ENCODE data around the gene P3H4. TPM values are rescaled to one million over a fixed set of nuclear protein-coding genes. Genes with fewer than 3 reads are reported as not detected.
"Not testable (repeated sequence)": the region's sequence is repeated elsewhere in the genome, so short reads cannot be mapped to it uniquely, and the experiment has no call there.

Gene P3H4
- total RNA-seq, 1 experiment from 2014 or later, result 29.6 TPM

- H3F3A ChIP-seq (ENCODE audit: low read length, unreplicated experiment); CTCF ChIA-PET; intact Hi-C loops (cut with micrococcal nuclease); H3K4me2 ChIP-seq (ENCODE audit: low read length); H3K4me1 ChIP-seq (ENCODE audit: insufficient read depth, low read length); H4K20me1 ChIP-seq (ENCODE audit: low read length); BruUV-seq (replicated peaks); H3K9me2 ChIP-seq (replicated peaks; ENCODE audit: low read length); H3K36me3 ChIP-seq (ENCODE audit: low read depth, low read length); ATAC-seq; H3K9ac ChIP-seq (ENCODE audit: low read length); DNase-seq; H3K4me3 ChIP-seq (ENCODE audit: low read length); H3K9me3 ChIP-seq (ENCODE audit: low read length); H3K27ac ChIP-seq (ENCODE audit: low read length); POLR2A ChIA-PET (ENCODE audit: unreplicated experiment); H3K27me3 ChIP-seq (ENCODE audit: low read length); H2AFZ ChIP-seq (ENCODE audit: low read length): not testable (repeated sequence)
- H3K79me2 ChIP-seq (ENCODE audit: low read length), result peaks cover 14% of the 10 kb centered on the region
Measured at GRCh38 chr17:41839448-41839847, 27.7 kb upstream of the P3H4 start.

GRCh38 chr17:41837761-41838538 is 26.2 kb upstream of the P3H4 start, which contains the start of gene KLHL10:
Gene KLHL10 (plus strand): TSS chr17:41837825. CDS start chr17:41837933, 108 bp downstream.
- Histone ChIP-seq H3K79me2 (ENCODE audit: low read length) (peaks cover 15% of the 10 kb centered on the region), H3K27me3 (ENCODE audit: low read length) (no peaks in the 10 kb centered on the region), H3K9me2 (replicated peaks; ENCODE audit: low read length) (no peaks in the 10 kb centered on the region), H3K9me3 (ENCODE audit: low read length) (no peaks in the 10 kb centered on the region), H3K4me1 (ENCODE audit: insufficient read depth, low read length) (peaks cover 8% of the 10 kb centered on the region), H2AFZ (ENCODE audit: low read length) (peak within 1 kb of the TSS; percentile 74), H3K9ac (ENCODE audit: low read length) (no peak within 1 kb of the TSS), H3K27ac (ENCODE audit: low read length) (no peak within 1 kb of the TSS), H3F3A (ENCODE audit: low read length, unreplicated experiment) (no peaks in the 10 kb centered on the region), H3K4me2 (ENCODE audit: low read length) (peak within 1 kb of the TSS; percentile 81), H3K4me3 (ENCODE audit: low read length) (peak within 1 kb of the TSS; percentile 95; the same call in 1 of the 2 replicates), H4K20me1 (ENCODE audit: low read length) (no peaks in the 10 kb centered on the region), H3K36me3 (ENCODE audit: low read depth, low read length) (no peaks in the 10 kb centered on the region)
- BruUV-seq (replicated peaks), result no TSS peak
- POLR2A ChIA-PET (ENCODE audit: unreplicated experiment), result no interaction called here
- ATAC-seq (no peak), DNase-seq (no peak)
- CTCF ChIA-PET, result no interaction called here
- intact Hi-C loops (cut with micrococcal nuclease), result no loop called here
- TF ChIP-seq CTCF (conservative IDR thresholded peaks at IDR 0.05; ENCODE audit: low read depth, low read length), result no peak
- TF ChIP-seq EZH2 (IDR thresholded peaks at IDR 0.05; ENCODE audit: low read length, unreplicated experiment), result no peak
- TF ChIP-seq EZH2phosphoT487 (IDR thresholded peaks at IDR 0.05; ENCODE audit: borderline replicate concordance, low read length), result no peak

- no peaks in the 10 kb centered on the region for H3F3A ChIP-seq (ENCODE audit: low read length, unreplicated experiment)
- H3K36me3 ChIP-seq (ENCODE audit: low read depth, low read length), result no peaks in the 10 kb centered on the region
- TSS peak; percentile 65 for BruUV-seq (replicated peaks)
- ChIA-PET CTCF (no interaction called here), POLR2A (ENCODE audit: unreplicated experiment) (no interaction called here)
- H3K4me3 ChIP-seq (ENCODE audit: low read length), result peak overlapping the region; percentile 95
- peaks cover 8% of the 10 kb centered on the region for H3K4me1 ChIP-seq (ENCODE audit: insufficient read depth, low read length)
- no peak overlapping the region for H3K27ac ChIP-seq (ENCODE audit: low read length)
- peak overlapping the region; percentile 74 for H2AFZ ChIP-seq (ENCODE audit: low read length)
- intact Hi-C loops (cut with micrococcal nuclease), result no loop called here
- H4K20me1 ChIP-seq (ENCODE audit: low read length), result no peaks in the 10 kb centered on the region
- no peaks in the 10 kb centered on the region for H3K27me3 ChIP-seq (ENCODE audit: low read length)
- no peak for DNase-seq
- TF ChIP-seq CTCF (conservative IDR thresholded peaks at IDR 0.05; ENCODE audit: low read depth, low read length) (no peak), EZH2phosphoT487 (IDR thresholded peaks at IDR 0.05; ENCODE audit: borderline replicate concordance, low read length) (no peak), EZH2 (IDR thresholded peaks at IDR 0.05; ENCODE audit: low read length, unreplicated experiment) (no peak)
- H3K9ac ChIP-seq (ENCODE audit: low read length), result peak overlapping the region; percentile 23; the same call in 1 of the 2 replicates
- H3K9me2 ChIP-seq (replicated peaks; ENCODE audit: low read length), result no peaks in the 10 kb centered on the region
- peak overlapping the region; percentile 81 for H3K4me2 ChIP-seq (ENCODE audit: low read length)
- H3K79me2 ChIP-seq (ENCODE audit: low read length), result peaks cover 15% of the 10 kb centered on the region
- no peaks in the 10 kb centered on the region for H3K9me3 ChIP-seq (ENCODE audit: low read length)
- peak; percentile 6 for ATAC-seq
Measured at GRCh38 chr17:41836550-41837196, 24.9 kb upstream of the P3H4 start.
